Testis (tissue), 2 donors: ENCODE measurements around the gene RUVBL2.
"Not testable (repeated sequence)": the region's sequence is repeated elsewhere in the genome, so short reads cannot be mapped to it uniquely, and the experiment has no call there.

Experiments
- POLR2A ChIP-seq: fragments of 450-650 bp; IDR thresholded peaks from one replicate; pipeline ENCODE4 v1.6.1; 2017; ENCODE audit warnings: antibody characterized with exemption, mild to moderate bottlenecking, moderate library complexity
- TF ChIP-seq, protein P1 (sequence below), 3 experiments: fragments of 450-650 bp in 2 of 3; fragments of 200-600 bp in 1 of 3; sonication (generic) in 1 of 3; IDR thresholded peaks; one replicate each; pipeline ENCODE4 v1.5.1; 2016 to 2019; ENCODE audit warnings: antibody characterized with exemption in 3 of 3, mild to moderate bottlenecking in 2 of 3, moderate library complexity in 1 of 3

DNA sequence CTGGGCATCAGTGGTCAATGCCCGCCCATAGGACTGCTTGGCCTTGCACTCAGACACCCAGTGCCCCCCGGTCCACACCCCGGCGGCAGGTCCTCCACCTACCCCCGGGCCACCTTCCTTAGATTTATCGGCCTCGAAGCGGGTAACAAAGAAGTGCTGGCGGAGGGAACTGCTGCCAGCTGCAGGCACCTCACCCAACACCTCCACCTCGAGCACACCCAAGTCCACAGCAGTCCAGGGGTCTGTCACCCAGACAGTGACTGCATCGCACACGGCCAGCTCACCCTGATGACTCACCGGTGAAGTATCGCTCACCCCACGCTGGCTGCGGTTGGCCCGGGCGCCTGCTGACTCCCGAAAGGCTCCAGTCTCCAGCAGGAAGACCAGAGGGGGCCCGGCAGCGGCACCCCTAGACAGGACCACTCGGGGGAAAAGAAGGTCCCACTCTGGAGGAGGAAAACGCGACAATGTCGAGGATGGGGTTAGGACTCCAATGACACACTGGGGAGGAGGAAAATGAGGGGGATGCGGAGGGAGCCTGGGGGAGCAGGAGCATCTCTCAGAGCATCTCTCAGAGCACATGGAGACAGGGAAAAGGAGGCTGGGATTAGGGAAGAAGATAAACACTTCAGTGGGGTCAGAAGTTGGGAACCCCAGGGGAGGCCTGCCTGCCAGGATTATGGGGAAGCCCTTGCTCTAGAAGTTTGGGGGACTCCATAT, 45.0 kb downstream of the RUVBL2 start:
- TF ChIP-seq, protein P1, sequence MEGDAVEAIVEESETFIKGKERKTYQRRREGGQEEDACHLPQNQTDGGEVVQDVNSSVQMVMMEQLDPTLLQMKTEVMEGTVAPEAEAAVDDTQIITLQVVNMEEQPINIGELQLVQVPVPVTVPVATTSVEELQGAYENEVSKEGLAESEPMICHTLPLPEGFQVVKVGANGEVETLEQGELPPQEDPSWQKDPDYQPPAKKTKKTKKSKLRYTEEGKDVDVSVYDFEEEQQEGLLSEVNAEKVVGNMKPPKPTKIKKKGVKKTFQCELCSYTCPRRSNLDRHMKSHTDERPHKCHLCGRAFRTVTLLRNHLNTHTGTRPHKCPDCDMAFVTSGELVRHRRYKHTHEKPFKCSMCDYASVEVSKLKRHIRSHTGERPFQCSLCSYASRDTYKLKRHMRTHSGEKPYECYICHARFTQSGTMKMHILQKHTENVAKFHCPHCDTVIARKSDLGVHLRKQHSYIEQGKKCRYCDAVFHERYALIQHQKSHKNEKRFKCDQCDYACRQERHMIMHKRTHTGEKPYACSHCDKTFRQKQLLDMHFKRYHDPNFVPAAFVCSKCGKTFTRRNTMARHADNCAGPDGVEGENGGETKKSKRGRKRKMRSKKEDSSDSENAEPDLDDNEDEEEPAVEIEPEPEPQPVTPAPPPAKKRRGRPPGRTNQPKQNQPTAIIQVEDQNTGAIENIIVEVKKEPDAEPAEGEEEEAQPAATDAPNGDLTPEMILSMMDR (IDR thresholded peaks at IDR 0.05) = not testable (repeated sequence)
- not testable (repeated sequence) for TF ChIP-seq POLR2A
